Spleen (tissue), 11 donors: ENCODE data around the gene CALM1. TPM values are rescaled to one million over a fixed set of nuclear protein-coding genes. Genes with fewer than 3 reads are reported as not detected.

Experiments used
- DNase-seq: peaks from one replicate; pipeline ENCODE4 v3.0.0-alpha.2; 2020
- H3K27ac ChIP-seq, 8 donors: fragments of 200-600 bp; sonication (generic) in 7 of 8; 1 replicate in 4 of 8; 2 replicates in 4 of 8; pipeline versions ENCODE4 v1.5.0 to v1.8.0; 2016 to 2021; ENCODE audit warnings: inconsistent platforms in 4 of 8, mild to moderate bottlenecking in 4 of 8, moderate library complexity in 1 of 8
- H3K27me3 ChIP-seq, 7 donors: fragments of 200-600 bp; sonication (generic) in 6 of 7; replicated peaks in 1 of 7; 1 replicate in 4 of 7; 2 replicates in 3 of 7; pipeline versions ENCODE4 v1.5.0 to v1.8.0; 2016 to 2021; ENCODE audit warnings: inconsistent platforms in 3 of 7, mild to moderate bottlenecking in 1 of 7
- H3K36me3 ChIP-seq, 6 donors: fragments of 200-600 bp; sonication (generic) in 5 of 6; 1 replicate in 4 of 6; 2 replicates in 2 of 6; pipeline versions ENCODE4 v1.5.0 to v1.8.0; 2016 to 2021; ENCODE audit warnings: inconsistent platforms in 2 of 6
- H3K4me1 ChIP-seq, 6 donors: fragments of 200-600 bp; sonication (generic) in 5 of 6; 1 replicate in 3 of 6; 2 replicates in 3 of 6; pipeline versions ENCODE4 v1.5.0 to v1.8.0; 2016 to 2021; ENCODE audit warnings: inconsistent platforms in 3 of 6
- H3K4me3 ChIP-seq, 8 donors: fragments of 200-600 bp; sonication (generic) in 7 of 8; 1 replicate in 4 of 8; 2 replicates in 4 of 8; pipeline versions ENCODE4 v1.5.0 to v1.8.0; 2016 to 2021; ENCODE audit warnings: inconsistent platforms in 4 of 8, mild to moderate bottlenecking in 4 of 8, moderate library complexity in 2 of 8
- H3K9me3 ChIP-seq, 8 donors: fragments of 200-600 bp; sonication (generic) in 7 of 8; 1 replicate in 4 of 8; 2 replicates in 4 of 8; pipeline versions ENCODE4 v1.5.0 to v1.8.0; 2016 to 2021; ENCODE audit warnings: inconsistent platforms in 4 of 8
- CTCF ChIP-seq, 11 experiments: fragments of 200-600 bp in 7 of 11; fragments of 450-650 bp in 4 of 11; sonication (generic) in 4 of 11; IDR thresholded peaks in 8 of 11; conservative IDR thresholded peaks in 3 of 11; 1 replicate in 7 of 11; 2 replicates in 4 of 11; pipeline versions ENCODE4 v1.4.0 to v1.8.0; 2016 to 2021; ENCODE audit warnings: antibody characterized with exemption in 11 of 11, inconsistent platforms in 4 of 11, mild to moderate bottlenecking in 1 of 11
- POLR2A ChIP-seq, 3 donors: fragments of 450-650 bp; IDR thresholded peaks; one replicate each; pipeline ENCODE4 v1.5.1; 2017; ENCODE audit warnings: antibody characterized with exemption in 3 of 3, mild to moderate bottlenecking in 1 of 3
- POLR2AphosphoS5 ChIP-seq, 3 donors: sonication (generic); formaldehyde crosslinking; IDR thresholded peaks; one replicate each; pipeline ENCODE4 v1.5.1; 2017; ENCODE audit warnings: antibody characterized with exemption in 3 of 3
- WGBS, 5 donors: extraction: QIAGEN DNeasy Blood & Tissue Kit in 3 of 5; methylation state at CpG; one replicate each; pipeline versions ENCODE4 v1.1.5 to v1.1.7; 2013 to 2018; 5-methylcytosine and 5-hydroxymethylcytosine counted together
- intact Hi-C: fragments of 100-400 bp; cut with DNase I; formaldehyde crosslinking; loops from one replicate; pipeline ENCODE4 v1.15.0; 2023; ENCODE audit warnings: low total_unique reads
- polyA plus RNA-seq, 3 donors: library from polyadenylated mRNA; stranded (reverse); fragments of 200-250 nt; gene quantifications; one replicate each; pipeline ENCODE4 v1.2.1, GENCODE V29; 2013
- total RNA-seq, 7 donors: library from RNA; depleted of rRNA in 3 of 7; stranded (reverse); fragments of >200 nt in 3 of 7; fragmentation: NEBNext Ultra II Directional in 4 of 7; extraction: Animal tissue kit (Norgen Biotek cat#: 25700) in 4 of 7; gene quantifications; one replicate each; pipeline versions ENCODE4 v1.1.0 to v1.2.1, GENCODE V29; 2016 to 2021
- donor health status: healthy with polysubstance abuse.
- donor health status: DM: no; HTN: no; CAD: no; lungs with moderate emphysema.
- donor health status: DM: no; HTN: no; CAD: no.
- donor health status: Bipolar disorder and iron deficiency.
- donor health status: healthy.
- donor health status: DM: no; HTN: no; CAD: no.
- donor health status: DM: yes; HTN: yes; CAD: no.

The CALM1 gene
- total and polyA plus RNA-seq, 10 donors, result 188 to 483 (median 311) TPM

GRCh38 chr14:90381011-90381786, 15.6 kb upstream of the CALM1 start:
- WGBS, 5 donors, result 77 to 83% (median 80%) methylated on average over 8 of the region's 8 CpGs
- H3K9me3 ChIP-seq, result no peaks in the 10 kb centered on the region
- H3K27ac ChIP-seq, result peak overlapping the region in 7 of 8 donors; percentile 96 to 100 (median 99)
- H3K36me3 ChIP-seq, result no peaks in the 10 kb centered on the region
- H3K27me3 ChIP-seq, result no peaks in the 10 kb centered on the region
- intact Hi-C loops, result no loop called here
- peaks cover 17 to 38% (median 28%) of the 10 kb centered on the region in 6 donors for H3K4me1 ChIP-seq
- DNase-seq, result no peak
- TF ChIP-seq CTCF (IDR thresholded peaks at IDR 0.05 in 8 of 11, conservative IDR thresholded peaks at IDR 0.05 in 3 of 11), result no peak
- no peak for TF ChIP-seq POLR2AphosphoS5 (IDR thresholded peaks at IDR 0.05)
- no peak for TF ChIP-seq POLR2A (IDR thresholded peaks at IDR 0.05)
- peak overlapping the region in 3 of 8 donors; percentile 50 to 78 (median 54) for H3K4me3 ChIP-seq

GRCh38 chr14:90381999-90382451, 14.8 kb upstream of the CALM1 start:
- DNase-seq, result no peak
- Histone ChIP-seq H3K27me3 (no peaks in the 10 kb centered on the region), H3K36me3 (no peaks in the 10 kb centered on the region), H3K9me3 (no peaks in the 10 kb centered on the region), H3K27ac (peak overlapping the region; percentile 96 to 100 (median 99)), H3K4me3 (peak overlapping the region; percentile 47 to 78 (median 50)), H3K4me1 (peaks cover 17 to 38% (median 28%) of the 10 kb centered on the region in 6 donors)
- WGBS, 5 donors, result 38 to 50% (median 42%) methylated on average over 13 of the region's 13 CpGs
- TF ChIP-seq CTCF (IDR thresholded peaks at IDR 0.05 in 8 of 11, conservative IDR thresholded peaks at IDR 0.05 in 3 of 11), result no peak
- TF ChIP-seq POLR2AphosphoS5 (IDR thresholded peaks at IDR 0.05), result no peak
- no peak for TF ChIP-seq POLR2A (IDR thresholded peaks at IDR 0.05)
- intact Hi-C loops, result no loop called here

- 0% methylated on average over 24 to 34 of the region's 34 CpGs for WGBS, 5 donors
- DNase-seq, result peak; percentile 87
Observed at GRCh38 chr14:90382491-90383125, 14.2 kb upstream of the CALM1 start.

More at GRCh38 chr14:90382491-90383125, 14.2 kb upstream of the CALM1 start:
- no peaks in the 10 kb centered on the region for H3K36me3 ChIP-seq
- peaks cover 17 to 38% (median 28%) of the 10 kb centered on the region in 6 donors for H3K4me1 ChIP-seq
- H3K27ac ChIP-seq, result peak overlapping the region; percentile 96 to 100 (median 99)
- intact Hi-C loops, result no loop called here
- TF ChIP-seq POLR2A (IDR thresholded peaks at IDR 0.05) (peak in 1 of 3 donors; percentile 32), CTCF (IDR thresholded peaks at IDR 0.05 in 8 of 11, conservative IDR thresholded peaks at IDR 0.05 in 3 of 11) (no peak)
- no peaks in the 10 kb centered on the region for H3K9me3 ChIP-seq
- H3K27me3 ChIP-seq, result no peaks in the 10 kb centered on the region
- peak overlapping the region; percentile 47 to 78 (median 50) for H3K4me3 ChIP-seq
